GM12892 (cell line): ENCODE results near the gene OSTF1.

Experiments used
- DNase-seq: peaks from one replicate; pipeline ENCODE4 v3.0.0; 2011; ENCODE audit not compliant: insufficient read length
- FAIRE-seq: peaks from 2 replicates; lab custom pipeline; 2011; peaks lifted over from hg19 to GRCh38; lab: Jason Lieb, UNC
- POLR2A ChIP-seq: IDR thresholded peaks from 2 replicates; pipeline ENCODE4 v1.6.1; 2011; ENCODE audit warnings: low read depth, low read length, control low read depth
- POLR2AphosphoS5 ChIP-seq: IDR thresholded peaks from 2 replicates; pipeline ENCODE4 v1.6.1; 2011; ENCODE audit warnings: low read depth, low read length, control low read depth
- TAF1 ChIP-seq: IDR thresholded peaks from 2 replicates; pipeline ENCODE4 v1.6.1; 2011; ENCODE audit warnings: low read depth, mild to moderate bottlenecking, control low read depth, low read length, borderline replicate concordance

The OSTF1 gene

GRCh38 chr9:75149841-75150241 is 61.5 kb downstream of the OSTF1 start:
- TF ChIP-seq POLR2AphosphoS5: no peak
- no peak for TF ChIP-seq TAF1
- TF ChIP-seq POLR2A: no peak
- DNase-seq: no peak
- FAIRE-seq: no peak

GRCh38 chr9:75150512-75150911 is 62.2 kb downstream of the OSTF1 start:
- TF ChIP-seq POLR2A (no peak), POLR2AphosphoS5 (no peak), TAF1 (no peak)
- no peak for DNase-seq
- FAIRE-seq: no peak

- DNase-seq (no peak), FAIRE-seq (no peak)
- TF ChIP-seq TAF1 (no peak), POLR2AphosphoS5 (no peak), POLR2A (no peak)
Observed at GRCh38 chr9:75152416-75152815, 64.1 kb downstream of the OSTF1 start.

GRCh38 chr9:75156858-75157257 is 68.5 kb downstream of the OSTF1 start:
- DNase-seq (no peak), FAIRE-seq (no peak)
- TF ChIP-seq POLR2AphosphoS5 (no peak), TAF1 (no peak), POLR2A (no peak)

- TF ChIP-seq POLR2A (no peak), TAF1 (no peak), POLR2AphosphoS5 (no peak)
- FAIRE-seq (no peak), DNase-seq (no peak)
Observed at GRCh38 chr9:75161116-75161857, 73.0 kb downstream of the OSTF1 start.

- DNase-seq (no peak), FAIRE-seq (no peak)
- TF ChIP-seq TAF1 (no peak), POLR2A (no peak), POLR2AphosphoS5 (no peak)
Observed at GRCh38 chr9:75163764-75164163, 75.5 kb downstream of the OSTF1 start.

GRCh38 chr9:75164573-75164972 is 76.3 kb downstream of the OSTF1 start:
- no peak for FAIRE-seq

GRCh38 chr9:75167281-75167680 is 79.0 kb downstream of the OSTF1 start:
- no peak for TF ChIP-seq POLR2AphosphoS5
- TF ChIP-seq TAF1: no peak
- TF ChIP-seq POLR2A: no peak
- no peak for DNase-seq
- peak; percentile 62 for FAIRE-seq

More at GRCh38 chr9:75164573-75164972, 76.3 kb downstream of the OSTF1 start:
- TF ChIP-seq POLR2A (no peak), TAF1 (no peak), POLR2AphosphoS5 (no peak)
- no peak for DNase-seq

- FAIRE-seq: no peak
- DNase-seq: no peak
- TF ChIP-seq TAF1: no peak
- no peak for TF ChIP-seq POLR2A
- TF ChIP-seq POLR2AphosphoS5: no peak
Observed at GRCh38 chr9:75168270-75169178, 80.2 kb downstream of the OSTF1 start.

GRCh38 chr9:75169623-75170022 is 81.3 kb downstream of the OSTF1 start:
- no peak for TF ChIP-seq POLR2AphosphoS5
- TF ChIP-seq TAF1: no peak
- TF ChIP-seq POLR2A: no peak
- FAIRE-seq (no peak), DNase-seq (no peak)

- DNase-seq: no peak
- FAIRE-seq: no peak
- TF ChIP-seq POLR2AphosphoS5: no peak
- no peak for TF ChIP-seq POLR2A
- TF ChIP-seq TAF1: no peak
Observed at GRCh38 chr9:75170898-75171360, 82.6 kb downstream of the OSTF1 start.
